KOPT-K1 (cell line): Measurements from ENCODE around the gene LRRC7.

Source experiments
- H3K27ac ChIP-seq: fragments of 200-600 bp; sonication (generic); 2 replicates; pipeline ENCODE4 v1.5.1; 2016; ENCODE audit warnings: antibody characterized with exemption, mild to moderate bottlenecking, low read depth, low read length; ENCODE audit not compliant: poor library complexity, severe bottlenecking
- H3K36me3 ChIP-seq: fragments of 200-600 bp; sonication (generic); 2 replicates; pipeline ENCODE4 v1.5.1; 2017; ENCODE audit warnings: antibody characterized with exemption, mild to moderate bottlenecking, low read length, moderate library complexity; ENCODE audit not compliant: insufficient read depth
- H3K9me3 ChIP-seq: fragments of 200-600 bp; sonication (generic); 2 replicates; pipeline ENCODE4 v1.5.1; 2017; ENCODE audit warnings: antibody characterized with exemption, low read length, mild to moderate bottlenecking; ENCODE audit not compliant: insufficient read depth, poor library complexity, severe bottlenecking

LRRC7 gene

GRCh38 chr1:69567652-69568420, at the start of gene LRRC7:
Gene LRRC7, plus strand, starts transcription at chr1:69567922. Its CDS starts 718 bp downstream, at chr1:69568640.
- H3K36me3 ChIP-seq: no peaks in the 10 kb centered on the region
- peaks cover 4% of the 10 kb centered on the region for H3K9me3 ChIP-seq
- H3K27ac ChIP-seq: no peak within 1 kb of the TSS

GRCh38 chr1:69519006-69519405, 48.7 kb upstream of the LRRC7 start:
- Histone ChIP-seq H3K9me3 (no peaks in the 10 kb centered on the region), H3K27ac (no peak overlapping the region), H3K36me3 (no peaks in the 10 kb centered on the region)

DNA sequence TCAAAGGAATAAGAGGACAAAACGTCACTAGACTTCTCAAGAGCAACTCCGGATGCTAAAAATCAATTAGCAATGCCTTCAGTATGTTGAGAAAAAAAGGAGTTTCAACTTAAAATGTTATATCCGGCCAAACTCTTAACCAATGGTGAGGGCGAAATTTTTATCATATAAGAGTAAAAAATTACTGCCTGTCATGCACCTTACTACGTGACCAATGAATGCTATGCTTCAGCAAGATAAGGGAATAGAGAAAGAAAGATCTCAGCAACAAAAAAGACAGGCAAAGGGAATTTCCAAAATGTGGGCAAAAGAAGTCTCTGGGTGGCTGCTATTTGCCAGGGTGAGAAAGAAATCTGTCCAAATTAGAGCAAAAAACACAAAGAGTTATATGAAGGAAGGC, 47.4 kb upstream of the LRRC7 start:
- H3K27ac ChIP-seq: no peak overlapping the region
- no peaks in the 10 kb centered on the region for H3K36me3 ChIP-seq
- H3K9me3 ChIP-seq: no peaks in the 10 kb centered on the region

- H3K27ac ChIP-seq: no peak overlapping the region
- H3K36me3 ChIP-seq: no peaks in the 10 kb centered on the region
- H3K9me3 ChIP-seq: no peaks in the 10 kb centered on the region
Observed at GRCh38 chr1:69523032-69523431, 44.7 kb upstream of the LRRC7 start.

DNA sequence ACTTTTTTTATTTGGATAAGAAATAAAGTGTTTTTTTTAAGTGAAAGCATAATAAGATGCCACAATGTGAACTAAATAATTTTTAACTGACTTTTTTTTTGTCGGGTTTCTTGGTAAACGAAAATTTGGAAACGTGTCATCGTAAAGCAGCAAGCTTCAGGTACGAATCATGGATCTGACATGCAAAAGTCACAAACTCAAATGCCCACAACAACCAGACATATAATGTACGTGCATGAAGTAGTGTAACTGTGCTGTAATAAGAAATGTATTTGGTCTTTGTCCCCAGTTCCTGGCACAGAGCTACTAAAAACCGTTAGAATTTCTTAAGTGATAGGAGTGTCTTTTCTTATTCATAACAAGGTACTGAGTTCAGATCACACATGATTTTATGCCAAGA, 44.3 kb upstream of the LRRC7 start:
- no peaks in the 10 kb centered on the region for H3K36me3 ChIP-seq

GRCh38 chr1:69524015-69524414, 43.7 kb upstream of the LRRC7 start:
- Histone ChIP-seq H3K36me3 (no peaks in the 10 kb centered on the region), H3K9me3 (no peaks in the 10 kb centered on the region), H3K27ac (no peak overlapping the region)

More for the DNA sequence above, 44.3 kb upstream of the LRRC7 start:
- H3K27ac ChIP-seq: no peak overlapping the region
- no peaks in the 10 kb centered on the region for H3K9me3 ChIP-seq

DNA sequence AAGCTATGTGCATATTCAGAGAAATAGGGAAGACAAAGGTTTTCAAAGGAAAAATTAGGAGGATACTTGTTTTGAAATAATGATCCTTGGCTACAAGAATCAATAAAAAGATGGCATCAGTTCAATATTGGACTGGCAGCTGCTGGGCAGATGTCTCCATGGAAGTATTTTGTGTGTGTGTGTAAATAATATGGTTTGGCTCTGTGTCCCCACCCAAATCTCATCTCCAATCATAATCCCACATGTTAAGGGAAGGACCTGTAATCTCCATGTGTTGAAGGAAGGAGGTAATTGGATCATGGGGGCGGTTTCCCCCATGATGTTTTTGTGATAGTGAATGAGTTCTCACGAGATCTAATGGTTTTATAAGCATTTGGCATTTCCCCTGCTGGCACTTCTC, 40.4 kb upstream of the LRRC7 start:
- no peaks in the 10 kb centered on the region for H3K36me3 ChIP-seq
- no peaks in the 10 kb centered on the region for H3K9me3 ChIP-seq
- no peak overlapping the region for H3K27ac ChIP-seq

DNA sequence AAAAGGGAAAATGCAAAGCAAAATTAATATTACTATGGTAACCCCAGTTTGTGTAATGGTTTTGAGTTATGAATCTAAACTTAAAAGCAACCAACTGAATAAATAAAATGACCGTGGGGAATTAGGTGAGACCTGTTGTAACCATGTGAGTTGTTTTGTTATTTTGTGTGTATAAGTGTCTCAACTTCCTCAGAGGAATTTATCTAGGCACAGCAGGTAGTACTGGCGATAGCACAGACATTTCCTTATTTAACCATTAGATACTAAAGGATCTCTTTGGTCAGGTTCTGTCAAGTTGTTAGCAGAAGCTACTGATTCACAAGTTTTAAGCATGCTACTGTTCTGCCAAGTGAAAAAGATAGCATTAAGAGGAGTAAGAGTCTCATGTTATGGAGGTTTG, 39.3 kb upstream of the LRRC7 start:
- no peak overlapping the region for H3K27ac ChIP-seq
- H3K36me3 ChIP-seq: no peaks in the 10 kb centered on the region
- no peaks in the 10 kb centered on the region for H3K9me3 ChIP-seq

DNA sequence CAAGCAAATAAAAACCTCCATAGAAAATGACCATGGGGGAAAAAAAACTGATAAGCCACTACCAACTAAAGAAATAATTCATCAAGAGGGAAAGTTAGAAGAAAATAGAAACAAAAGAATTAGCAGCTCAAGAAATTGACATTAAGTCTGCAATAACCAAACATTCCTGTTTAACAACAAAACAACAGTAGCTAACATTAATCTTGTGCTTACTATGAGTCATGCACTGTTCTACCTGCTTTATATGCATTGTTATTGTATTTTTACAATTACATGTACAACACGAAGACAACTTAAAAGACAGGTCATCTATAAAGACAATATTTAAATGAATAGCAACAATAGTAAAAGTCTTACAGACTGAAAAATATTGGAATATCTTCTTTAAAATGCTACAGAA, 34.4 kb upstream of the LRRC7 start:
- Histone ChIP-seq H3K9me3 (no peaks in the 10 kb centered on the region), H3K27ac (no peak overlapping the region), H3K36me3 (no peaks in the 10 kb centered on the region)

DNA sequence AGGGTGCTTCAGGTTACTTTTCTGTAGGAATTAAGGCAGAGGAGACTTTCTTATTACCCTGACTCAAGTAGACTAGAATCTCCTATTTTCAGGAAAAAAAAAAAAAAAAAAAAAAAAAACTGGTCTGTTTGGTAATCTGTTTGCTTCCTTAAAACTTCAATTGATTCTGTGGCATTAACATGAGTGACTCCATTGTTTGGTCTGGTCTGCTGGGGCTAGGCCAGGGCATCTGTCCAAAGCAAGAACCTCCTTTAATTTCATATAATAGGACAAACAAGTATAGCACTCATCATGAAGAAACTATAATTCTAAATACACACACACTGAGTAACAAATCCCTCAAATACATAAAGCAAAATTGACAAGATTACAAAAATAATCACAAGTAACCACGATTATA, 32.9 kb upstream of the LRRC7 start:
- Histone ChIP-seq H3K27ac (no peak overlapping the region), H3K9me3 (no peaks in the 10 kb centered on the region)

DNA sequence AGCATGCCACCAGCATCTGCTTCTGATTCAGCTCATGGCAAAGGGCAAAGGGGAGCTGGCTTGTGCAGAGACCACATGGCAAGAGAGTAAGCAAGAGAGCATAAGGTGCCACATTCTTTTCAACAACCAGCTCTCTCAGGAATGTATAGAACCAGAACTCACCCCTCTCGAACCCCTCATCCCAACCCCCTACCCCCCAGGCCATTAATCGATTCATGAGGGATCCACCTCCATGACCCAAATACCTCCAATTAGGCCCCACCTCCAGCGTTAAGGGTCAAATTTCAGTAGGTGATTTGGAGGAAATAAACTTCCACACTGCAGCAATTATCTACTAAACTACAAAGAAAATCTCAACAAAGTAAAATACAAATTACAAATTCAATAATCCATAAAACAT, 32.2 kb upstream of the LRRC7 start:
- H3K36me3 ChIP-seq: no peaks in the 10 kb centered on the region
- H3K9me3 ChIP-seq: no peaks in the 10 kb centered on the region
- H3K27ac ChIP-seq: no peak overlapping the region

More for the DNA sequence above, 32.9 kb upstream of the LRRC7 start:
- no peaks in the 10 kb centered on the region for H3K36me3 ChIP-seq

GRCh38 chr1:69540052-69540451, 27.7 kb upstream of the LRRC7 start:
- H3K36me3 ChIP-seq: no peaks in the 10 kb centered on the region
- no peaks in the 10 kb centered on the region for H3K9me3 ChIP-seq
- H3K27ac ChIP-seq: no peak overlapping the region

DNA sequence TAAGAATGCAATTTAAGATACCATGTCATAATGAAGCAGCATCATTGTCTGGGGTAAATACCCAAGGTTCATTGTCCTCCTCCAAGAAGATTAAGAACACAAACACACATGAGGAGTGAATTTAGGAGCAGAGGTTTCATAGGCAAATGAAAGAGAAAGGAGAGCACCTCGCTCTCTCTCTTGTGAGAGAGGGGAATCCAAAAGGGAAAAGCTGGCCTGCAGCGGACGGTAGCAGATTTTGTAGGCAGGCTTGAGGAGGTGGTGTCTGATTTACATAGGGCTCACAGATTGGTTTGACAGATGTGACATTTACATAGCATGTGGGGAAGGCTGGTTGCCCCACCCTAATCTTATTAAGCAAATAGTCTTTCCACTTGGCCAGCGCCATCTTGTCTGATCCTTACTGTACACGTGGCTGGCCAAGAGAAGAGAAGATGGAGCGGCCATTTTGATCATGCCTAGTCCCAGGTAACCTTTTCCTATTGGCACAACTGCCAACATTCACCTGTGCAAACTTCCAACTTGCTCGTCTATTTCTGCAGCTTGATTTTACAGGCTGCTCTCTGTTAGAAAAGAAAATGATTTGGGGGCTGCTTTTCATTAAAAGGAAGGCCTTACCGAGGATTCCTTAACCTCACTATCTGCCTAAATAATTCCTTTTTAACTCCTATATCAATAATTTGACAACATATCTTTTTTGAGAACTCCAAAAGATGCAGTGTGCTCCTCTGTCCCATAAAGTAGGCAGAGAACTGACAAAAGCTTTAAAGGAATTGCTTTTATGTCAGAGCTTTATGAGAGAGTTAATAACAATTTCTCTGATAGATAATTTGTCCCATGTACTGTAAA, 16.0 kb upstream of the LRRC7 start:
- Histone ChIP-seq H3K27ac (no peak overlapping the region), H3K36me3 (no peaks in the 10 kb centered on the region)

DNA sequence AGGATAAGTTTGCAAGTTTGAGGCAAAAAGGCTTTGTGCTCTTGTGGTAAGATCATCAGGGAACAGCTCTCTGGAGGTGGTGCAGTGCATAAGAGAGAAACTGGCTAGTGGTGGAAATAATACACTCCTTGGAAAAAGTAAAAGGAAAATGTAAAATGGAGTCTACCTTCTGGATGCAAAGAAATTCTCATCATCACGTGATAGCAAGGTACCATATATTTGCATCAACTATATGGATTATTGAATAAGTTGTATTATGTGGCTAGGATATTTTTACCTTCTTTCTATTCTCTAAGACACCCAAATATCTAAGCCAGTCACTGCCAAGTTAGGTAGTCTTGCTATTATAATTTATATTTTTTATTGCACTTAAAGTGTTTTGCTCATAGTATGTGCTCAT, 14.0 kb upstream of the LRRC7 start:
- Histone ChIP-seq H3K36me3 (no peaks in the 10 kb centered on the region), H3K9me3 (no peaks in the 10 kb centered on the region), H3K27ac (no peak overlapping the region)

More for the DNA sequence above, 16.0 kb upstream of the LRRC7 start:
- H3K9me3 ChIP-seq: no peaks in the 10 kb centered on the region

DNA sequence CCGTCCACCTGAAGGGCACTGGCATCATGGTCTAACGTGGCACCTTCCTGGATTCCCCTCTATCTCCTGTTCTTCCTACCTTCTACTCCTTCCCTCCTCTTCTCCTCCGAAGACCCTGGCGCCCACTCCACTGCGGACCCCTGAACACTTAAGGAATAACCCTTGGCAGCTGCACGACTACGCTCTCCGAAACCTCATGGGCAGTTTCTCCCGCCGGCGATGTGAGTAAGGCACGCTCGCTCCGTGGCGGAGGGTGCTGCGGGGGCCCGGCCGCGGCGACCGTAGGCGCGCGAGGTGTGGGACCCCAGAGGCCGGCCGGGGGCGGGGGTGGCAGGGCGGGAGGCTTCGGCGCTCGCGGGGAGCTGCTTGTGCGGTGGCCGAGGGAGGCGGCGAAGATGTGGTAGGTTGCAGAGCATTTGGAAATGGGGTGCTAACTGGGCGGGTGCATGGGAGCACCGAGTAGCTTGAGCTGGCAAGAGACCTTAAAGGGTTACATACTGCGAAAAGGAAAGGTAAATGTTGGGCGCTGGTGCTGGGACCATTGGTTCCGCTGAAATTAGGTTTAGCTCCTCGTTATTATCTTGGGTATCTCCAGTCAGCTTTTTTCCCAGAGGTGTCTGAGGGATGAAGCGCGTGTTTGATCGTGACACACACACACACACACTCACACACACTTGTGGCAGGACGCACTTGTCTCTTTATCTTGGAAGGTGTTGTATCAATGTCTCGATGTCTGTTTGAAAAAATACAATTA, 876 bp downstream of the LRRC7 start:
- peaks cover 4% of the 10 kb centered on the region for H3K9me3 ChIP-seq
- H3K27ac ChIP-seq: no peak overlapping the region
- H3K36me3 ChIP-seq: no peaks in the 10 kb centered on the region
